ENCODE data around the gene INVS.
"Not testable (repeated sequence)": the region's sequence is repeated elsewhere in the genome, so short reads cannot be mapped to it uniquely, and the experiment has no call there.

Gene INVS

DNA sequence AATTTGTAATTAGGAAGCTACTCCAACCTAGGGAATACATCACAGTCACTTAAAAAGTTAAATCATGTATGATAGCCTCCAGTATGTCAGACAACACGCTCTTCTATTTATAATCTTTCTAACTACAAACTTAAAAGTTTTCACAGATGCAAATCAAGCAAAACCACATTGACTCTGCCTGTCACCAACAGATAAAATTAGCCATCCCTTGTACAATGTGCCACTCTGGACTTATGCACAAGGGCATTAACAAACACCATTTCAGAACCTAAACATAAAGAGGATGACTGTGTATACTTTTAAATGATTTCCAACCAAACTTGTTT is 15.0 kb upstream of the INVS start:
- DNase-seq = no peak

DNA sequence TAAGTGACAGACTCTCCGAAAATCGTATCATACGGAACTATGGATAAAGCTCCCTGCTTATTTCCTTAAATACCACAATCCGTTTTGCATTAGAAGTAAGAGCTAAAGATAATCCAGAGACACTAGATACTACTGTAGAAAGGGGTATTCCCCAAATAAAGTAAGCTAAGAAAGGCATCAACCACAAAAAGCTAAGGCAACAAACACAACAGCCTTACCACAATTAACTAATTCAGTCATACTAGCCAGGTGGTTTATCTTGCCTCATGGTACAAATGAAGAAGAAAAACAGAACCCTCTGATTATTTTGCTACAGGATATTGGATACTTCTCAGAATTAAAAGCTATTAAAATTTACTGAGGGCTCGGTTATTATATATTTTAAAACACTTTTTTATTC is 14.3 kb upstream of the INVS start:
- no peak for DNase-seq

DNA sequence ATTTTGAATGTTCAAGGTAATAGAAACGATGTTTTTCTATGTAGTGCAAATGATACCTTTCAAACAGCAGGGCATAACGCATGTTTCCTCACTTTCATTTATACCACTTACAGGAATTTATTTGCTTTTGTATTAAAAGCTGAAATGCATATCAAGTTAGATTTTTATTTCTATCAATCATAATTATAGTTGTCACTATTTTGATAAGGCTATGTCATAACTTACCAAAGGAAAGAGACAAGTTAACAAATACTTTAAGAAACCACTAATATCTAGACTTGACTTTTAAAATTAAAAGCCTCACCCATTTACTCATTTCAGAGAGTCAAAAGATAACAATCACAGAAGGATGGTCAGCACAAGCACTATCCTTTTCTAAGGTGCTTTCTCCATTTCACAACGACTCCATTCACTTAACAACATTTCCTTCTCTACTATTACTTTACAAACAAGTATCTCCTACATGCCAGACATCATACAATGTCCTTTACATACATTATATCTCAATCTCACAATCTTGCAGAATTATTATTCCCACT is 12.9 kb upstream of the INVS start:
- DNase-seq = no peak

DNA sequence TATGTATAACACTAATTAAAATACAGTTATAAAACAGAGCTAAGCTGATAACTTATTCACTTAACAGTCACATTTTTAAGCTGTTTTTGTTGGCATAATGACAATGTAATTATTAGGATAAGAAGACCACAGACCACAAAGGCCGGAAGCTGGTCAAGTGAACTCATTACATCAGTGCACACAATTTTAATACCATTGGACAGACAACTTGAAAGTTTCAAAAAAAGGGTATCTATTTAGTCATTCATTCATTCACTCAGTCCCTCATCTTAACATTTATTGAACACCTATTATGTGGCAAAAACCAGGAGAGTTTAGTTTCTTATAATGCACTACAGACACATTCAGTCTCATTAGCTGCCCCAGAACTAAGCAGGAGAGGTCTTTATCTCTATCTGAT is 11.8 kb upstream of the INVS start:
- DNase-seq = no peak

DNA sequence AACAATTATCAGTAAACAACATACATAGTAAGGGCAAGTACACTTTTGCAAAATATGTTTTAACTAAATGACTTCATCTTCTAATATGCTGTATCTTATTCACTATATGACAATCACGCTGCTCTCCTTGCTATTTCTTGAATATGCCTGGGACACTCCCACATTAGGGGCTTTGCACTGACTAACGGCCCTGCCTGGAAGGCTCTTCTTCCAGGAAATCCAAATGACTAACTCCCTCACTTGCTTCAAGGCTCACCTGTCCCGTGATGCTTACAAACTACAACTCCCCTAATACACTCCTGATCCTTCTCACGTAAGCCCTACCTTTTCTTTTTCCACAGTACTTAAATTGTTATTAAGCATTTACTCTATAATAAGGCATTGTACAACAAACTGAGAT is 10.8 kb upstream of the INVS start:
- DNase-seq = no peak

GRCh38 chr9:100090880-100091279 is 8.2 kb upstream of the INVS start:
- DNase-seq = no peak

DNA sequence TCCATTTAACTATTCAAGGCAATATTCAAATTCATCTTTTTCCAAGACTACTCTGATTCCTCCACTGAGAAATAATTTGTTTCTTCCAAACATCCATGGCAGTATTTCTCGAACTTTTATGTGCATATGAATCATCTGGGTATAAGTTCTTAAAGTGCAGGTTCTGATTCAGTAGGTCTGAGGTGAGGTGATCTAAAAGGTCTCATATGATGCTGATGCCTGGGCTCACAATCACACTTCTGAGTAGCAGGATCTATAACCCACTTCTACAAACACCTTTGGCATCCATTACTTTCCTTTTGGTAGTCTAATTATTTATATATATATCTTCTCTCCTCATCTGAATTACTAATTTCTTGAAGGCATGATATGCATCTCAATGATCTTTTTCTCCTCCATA is 7.4 kb upstream of the INVS start:
- no peak for DNase-seq

DNA sequence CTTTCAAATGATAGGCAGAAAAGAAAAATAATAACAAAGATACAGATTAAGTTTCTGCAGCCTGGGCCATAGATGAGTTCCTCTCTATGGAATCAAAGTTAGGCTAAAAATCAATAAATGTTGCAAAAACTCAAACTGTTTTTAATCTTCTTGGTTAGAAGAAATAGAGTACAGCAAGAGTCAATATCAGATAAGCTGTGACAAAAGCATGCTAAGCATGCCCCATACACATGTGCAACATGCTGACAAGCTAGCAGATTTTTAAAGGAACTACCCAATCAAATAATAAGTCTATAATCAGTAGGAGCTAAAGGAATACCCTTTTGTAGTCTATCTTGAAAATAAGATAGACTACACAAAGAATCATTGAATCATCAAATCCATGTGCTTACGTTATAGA is 7.0 kb upstream of the INVS start:
- DNase-seq = no peak

GRCh38 chr9:100094411-100094810 is 4.6 kb upstream of the INVS start:
- not testable (repeated sequence) for DNase-seq

DNA sequence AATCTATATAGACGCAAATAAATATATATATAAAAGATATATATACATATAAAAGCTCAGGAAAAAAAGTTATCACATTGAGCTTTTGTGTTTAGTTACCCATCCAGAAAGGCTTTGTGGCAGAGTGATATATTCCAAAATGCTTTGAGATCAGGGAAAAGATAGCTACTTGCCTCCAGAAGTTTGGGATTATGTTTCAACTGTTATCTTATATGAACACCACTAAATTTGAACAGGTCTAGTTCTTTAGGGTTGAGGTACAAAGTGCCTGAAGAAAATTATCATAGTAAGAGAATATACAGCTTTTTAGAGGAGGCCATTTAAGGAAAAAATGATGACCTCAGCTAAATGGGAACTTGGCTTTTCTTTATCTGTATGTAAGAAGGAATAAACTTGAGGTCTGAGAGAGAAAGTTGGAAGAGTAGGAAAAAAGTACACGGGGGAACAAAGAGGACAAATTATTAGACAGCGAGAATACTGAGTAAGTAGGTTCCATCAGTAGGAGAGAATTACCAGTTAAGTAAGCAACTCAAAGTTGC is 2.6 kb upstream of the INVS start:
- DNase-seq = no peak

GRCh38 chr9:100098046-100098886 is 777 bp upstream of the INVS start:
- peak in 43 of 58 donors; percentile 15 to 63 (median 42) for DNase-seq

GRCh38 chr9:100099722-100100042 is 639 bp downstream of the INVS start:
- peak in 23 of 58 donors; percentile 2 to 80 (median 37) for DNase-seq

GRCh38 chr9:100100146-100100667 is 1.2 kb downstream of the INVS start:
- no peak for DNase-seq

DNA sequence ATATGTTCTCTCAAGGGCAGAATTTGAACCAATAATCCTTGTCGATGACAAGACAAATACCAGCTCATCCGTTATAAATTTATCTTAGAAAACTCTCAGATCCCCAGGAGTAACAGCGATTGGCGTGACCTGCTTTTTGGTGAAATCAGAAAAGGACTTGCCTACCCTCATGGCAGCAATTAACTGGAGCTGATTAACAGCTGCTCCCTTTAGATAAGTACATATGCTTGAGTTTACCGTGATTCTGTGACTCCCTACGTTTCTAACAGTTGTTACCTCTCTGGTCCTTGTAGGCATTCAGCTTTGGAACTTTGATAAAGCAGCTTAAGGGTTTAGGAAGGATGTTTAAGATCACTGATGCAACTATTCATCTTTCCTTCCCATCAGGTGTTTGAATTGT is 2.6 kb downstream of the INVS start:
- DNase-seq = no peak

DNA sequence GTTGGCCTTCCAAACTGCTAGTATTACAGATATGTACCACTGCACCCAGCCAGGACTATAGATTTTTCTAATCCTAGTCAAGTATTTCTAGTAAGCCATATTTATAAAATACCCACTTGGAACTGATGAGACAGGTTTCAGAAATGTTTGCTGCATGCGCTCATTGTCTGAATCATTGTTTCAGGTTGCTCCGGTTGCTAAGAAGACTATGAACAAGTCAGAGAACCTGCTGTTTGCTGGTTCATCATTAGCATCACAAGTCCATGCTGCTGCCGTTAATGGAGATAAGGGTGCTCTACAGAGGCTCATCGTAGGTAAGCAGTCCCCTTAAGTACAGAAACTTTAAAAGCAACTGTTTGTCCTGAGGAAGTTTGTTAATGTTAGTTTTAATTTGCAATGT is 5.3 kb downstream of the INVS start:
- DNase-seq = no peak

DNA sequence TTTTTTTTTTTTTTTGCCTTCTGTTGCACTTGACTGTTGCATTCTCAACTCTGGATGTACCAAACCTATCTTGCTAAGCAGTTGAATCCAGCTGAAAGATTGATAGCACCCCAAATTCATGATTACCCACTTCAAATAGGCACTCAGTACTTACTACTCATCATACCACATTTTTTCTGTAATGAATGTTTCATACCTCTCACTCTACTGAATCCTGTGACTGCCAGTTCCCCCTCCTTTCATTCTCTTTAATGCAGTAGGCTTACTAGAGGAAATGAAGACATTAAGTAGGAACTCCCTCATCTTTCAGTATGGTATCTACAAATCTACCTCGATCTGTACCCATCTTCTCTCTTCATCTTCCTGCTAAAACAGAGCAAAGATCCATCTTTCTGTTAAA is 6.8 kb downstream of the INVS start:
- no peak for DNase-seq

DNA sequence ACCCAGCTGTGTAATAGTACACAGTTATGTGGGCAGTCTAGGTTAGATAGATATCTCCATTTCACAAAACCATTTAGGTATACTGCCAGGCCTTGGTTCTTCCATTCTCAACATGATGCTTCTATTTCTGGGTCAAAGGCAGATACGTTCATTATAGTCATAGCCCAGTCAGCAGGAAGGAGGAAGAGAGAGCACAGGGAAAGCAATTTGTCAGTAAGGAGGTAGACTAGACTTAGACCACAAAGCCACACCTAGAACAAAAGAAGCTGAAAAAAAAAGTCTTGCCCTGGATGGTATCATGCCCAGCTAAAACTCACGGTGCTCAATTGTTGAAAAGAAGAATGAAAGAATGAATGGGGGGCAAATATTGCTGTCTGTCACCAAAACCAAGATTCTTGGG is 7.6 kb downstream of the INVS start:
- DNase-seq = no peak

- DNase-seq = peak in 1 of 58 donors; percentile 13
These were observed 9.5 kb downstream of the INVS start for GRCh38 chr9:100108559-100108958.

DNA sequence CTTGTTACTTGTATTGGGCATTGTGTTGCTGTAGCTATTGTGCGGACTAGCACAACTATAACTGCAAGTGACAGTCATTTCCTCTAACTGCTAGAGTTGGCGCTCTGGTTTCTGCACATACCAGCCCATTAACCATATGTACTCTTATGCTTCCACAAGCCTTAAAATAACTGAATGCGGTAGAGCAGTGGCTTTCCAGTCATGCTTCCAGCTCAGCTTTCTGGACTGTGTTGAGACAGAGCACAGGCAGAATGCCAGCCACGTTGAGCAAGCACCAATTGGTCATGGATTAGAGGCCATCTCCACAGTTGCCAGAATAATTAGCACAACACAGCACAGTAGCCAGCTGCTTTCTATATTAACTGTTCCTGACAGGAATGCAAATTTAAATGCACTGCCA is 12.2 kb downstream of the INVS start:
- DNase-seq = peak in 57 of 58 donors; percentile 2 to 87 (median 64)

DNA sequence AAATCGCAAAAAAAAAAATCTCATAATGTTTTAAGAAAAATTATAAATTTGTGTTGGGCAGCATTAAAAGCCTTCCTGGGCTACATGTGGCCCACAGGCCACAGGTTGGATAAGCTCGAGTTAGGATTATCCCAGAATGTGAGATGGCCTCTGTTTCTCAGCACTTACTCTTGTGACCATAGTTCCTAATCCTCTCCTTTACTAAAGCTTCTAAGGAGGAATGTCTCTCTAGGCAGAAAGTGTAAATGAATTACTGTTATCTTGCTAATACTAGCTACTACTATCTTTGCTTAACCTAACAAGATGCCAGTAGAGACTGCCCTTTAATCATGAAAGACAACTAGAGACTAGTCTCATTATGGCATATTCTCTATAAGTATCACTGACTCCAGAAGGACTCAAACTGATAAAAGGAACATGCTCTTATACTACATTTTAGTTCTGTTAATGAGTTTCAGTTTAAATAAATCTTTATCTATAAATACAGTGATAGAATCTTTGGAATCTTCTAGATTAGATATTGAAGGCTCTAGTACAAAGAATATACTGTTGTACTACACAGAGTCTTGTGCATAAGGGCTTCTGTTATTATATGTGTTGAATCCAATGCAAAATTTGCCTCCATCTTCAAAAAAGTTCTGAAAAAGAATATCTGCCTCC is 13.8 kb downstream of the INVS start:
- DNase-seq = no peak

DNA sequence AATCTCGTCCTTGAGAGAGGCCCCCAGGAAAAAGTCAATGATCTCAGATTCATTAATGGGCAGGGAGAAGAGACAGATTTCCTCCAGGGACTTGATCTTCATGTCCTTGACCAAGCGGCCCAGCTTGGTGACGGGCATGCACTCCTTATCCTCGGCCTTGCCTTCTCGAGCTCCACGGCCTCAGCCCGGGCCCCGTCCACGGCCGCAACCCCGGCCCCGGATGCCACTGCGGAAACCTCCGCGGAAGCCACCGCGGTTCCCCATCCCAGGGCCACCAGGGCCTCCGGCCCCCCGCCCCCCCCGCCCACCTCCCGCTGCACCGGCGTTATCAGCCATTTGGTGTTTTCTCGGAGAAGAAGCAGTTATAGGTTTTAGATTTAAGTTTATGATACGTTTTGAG is 18.3 kb downstream of the INVS start:
- no peak for DNase-seq

- no peak for DNase-seq
These were observed 21.2 kb downstream of the INVS start for GRCh38 chr9:100120286-100120685.

- no peak for DNase-seq
These were observed 26.2 kb downstream of the INVS start for GRCh38 chr9:100125236-100125635.

All from anterior cingulate cortex (tissue), 58 donors.